ENCODE data around the gene CNTNAP2.

Gene CNTNAP2

DNA sequence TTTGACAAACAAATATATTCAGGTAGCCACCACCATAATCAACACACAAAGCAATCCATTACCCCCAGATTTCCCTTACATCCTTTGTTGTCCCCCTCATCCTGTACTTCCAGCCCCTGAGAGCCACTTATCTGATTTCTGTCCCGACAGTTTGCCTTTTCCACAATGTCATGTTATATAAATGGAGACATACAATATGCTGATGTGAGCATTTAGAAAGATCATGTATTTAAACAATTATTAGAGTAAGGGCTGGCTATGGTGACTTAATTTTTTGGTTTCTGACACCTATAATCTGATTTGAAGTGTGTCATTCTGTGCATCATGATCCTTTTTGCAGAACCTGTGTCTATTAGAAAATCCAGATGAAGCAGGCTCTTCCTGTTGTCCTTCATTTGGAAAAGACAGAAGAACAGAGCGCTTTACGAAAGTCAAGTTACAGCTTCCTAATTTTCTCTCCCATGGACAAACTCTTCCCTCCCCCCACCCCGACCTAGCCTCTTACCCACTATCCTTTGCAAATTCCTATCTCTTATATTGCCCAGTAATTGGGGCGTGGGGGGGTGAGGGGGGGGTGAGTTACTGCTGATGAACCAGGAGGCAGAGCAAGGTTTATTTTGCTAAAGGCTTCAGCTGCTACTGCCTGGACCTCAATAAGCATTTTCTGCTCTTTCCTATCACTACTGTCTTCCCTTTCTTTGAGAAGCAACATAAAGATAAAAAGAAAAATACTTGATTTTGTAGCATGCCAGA, 2221.6 kb downstream of the CNTNAP2 start:
- DNase-seq (ENCODE audit: low read depth in 2 of 2): no peak

DNA sequence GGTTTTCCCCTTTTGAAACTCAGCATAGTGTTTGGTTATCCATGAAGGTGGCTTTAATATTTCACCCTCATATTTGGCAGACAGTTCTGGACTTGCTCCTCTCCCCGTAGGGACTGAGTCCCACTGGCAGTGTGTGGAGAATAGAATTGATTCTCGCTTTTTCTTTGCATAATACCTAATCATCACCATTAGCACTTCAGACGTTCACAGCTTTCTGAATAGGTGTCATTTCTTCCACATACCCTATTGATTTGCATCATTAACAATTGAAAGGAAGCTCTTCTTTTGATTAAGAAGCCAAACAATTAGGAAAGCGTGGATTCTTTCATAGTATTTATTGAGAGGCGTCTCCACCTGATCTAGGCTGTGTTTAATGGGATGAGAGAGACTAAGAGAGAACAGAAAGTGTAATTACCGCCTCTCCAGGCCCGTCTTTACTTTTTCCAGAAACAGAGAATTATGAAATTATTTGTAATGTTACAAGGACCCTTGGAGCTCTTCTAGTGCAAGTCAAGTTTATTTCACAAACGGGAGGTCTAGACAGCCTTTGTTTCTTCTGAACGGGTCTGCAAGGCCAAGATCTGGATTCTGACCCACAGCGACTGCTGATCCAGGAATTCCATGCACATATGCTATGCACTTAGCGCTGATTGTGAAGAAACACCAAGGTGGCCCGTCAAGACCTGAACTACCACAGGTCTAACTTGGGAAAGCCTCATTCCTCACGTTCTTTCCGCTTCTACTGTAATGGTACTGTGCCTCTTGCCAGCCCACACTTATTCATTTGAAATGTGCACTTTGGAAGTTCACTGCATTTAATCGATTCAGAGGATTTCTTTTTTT, 2224.1 kb downstream of the CNTNAP2 start:
- DNase-seq (ENCODE audit: low read depth in 2 of 2): no peak

DNA sequence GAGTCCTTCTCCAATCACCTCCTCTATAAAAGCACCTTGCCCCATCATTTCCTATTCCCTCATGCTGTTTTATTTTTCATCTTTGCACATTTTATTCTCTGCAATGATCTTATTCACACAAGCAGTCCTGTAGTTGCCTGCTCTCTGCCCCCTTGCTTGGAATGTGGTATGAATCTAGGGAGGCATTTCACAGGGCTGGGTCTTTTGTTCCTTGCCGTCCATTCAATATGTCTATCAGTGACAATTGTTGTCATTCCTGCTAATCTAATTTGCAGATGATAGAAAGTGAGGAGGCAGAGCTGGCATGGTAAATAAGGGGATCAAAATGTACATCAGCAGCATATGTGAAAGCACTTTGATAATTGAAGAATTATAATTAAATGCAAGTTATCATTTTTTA, 2227.8 kb downstream of the CNTNAP2 start:
- DNase-seq (ENCODE audit: low read depth in 2 of 2): no peak

DNA sequence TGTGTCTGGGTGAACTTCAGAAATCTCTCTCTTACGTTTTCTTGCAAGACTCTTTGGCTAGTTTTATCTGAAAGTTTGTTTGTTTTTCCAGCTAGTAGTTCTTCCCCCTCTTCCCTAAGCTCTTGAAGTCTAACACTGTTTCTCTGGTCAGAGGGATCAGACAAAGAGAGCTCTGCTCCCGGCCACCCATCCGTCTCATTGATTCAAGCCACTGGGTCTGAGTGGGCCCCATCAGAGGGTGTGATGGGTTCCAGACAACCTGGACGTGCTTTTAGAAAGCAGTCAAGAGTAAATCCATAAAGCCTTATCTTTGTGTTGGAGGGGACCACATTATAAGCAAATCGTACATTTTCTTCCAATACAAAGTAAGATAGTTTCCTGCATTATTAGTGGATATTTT, 2231.4 kb downstream of the CNTNAP2 start:
- DNase-seq (ENCODE audit: low read depth in 2 of 2): no peak

DNA sequence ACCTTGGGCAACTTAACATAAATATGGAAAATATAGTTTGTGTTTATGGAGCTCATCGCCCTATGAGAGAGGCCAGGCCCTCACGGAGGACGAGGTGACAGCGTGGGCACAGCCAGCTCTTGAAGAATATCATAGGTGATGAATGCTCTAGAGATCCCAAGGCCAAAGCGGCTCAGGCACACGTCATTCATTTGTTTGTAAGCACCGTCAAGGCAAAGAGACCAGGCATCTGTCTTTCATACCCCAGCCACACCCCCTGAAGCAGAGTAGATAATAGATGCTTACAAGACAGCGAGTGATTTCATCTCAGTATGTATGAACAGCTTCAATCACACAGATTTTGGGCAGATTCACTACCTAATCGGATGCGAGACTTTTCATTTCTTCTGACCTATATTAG, 2231.9 kb downstream of the CNTNAP2 start:
- no peak for DNase-seq (ENCODE audit: low read depth in 2 of 2)

DNA sequence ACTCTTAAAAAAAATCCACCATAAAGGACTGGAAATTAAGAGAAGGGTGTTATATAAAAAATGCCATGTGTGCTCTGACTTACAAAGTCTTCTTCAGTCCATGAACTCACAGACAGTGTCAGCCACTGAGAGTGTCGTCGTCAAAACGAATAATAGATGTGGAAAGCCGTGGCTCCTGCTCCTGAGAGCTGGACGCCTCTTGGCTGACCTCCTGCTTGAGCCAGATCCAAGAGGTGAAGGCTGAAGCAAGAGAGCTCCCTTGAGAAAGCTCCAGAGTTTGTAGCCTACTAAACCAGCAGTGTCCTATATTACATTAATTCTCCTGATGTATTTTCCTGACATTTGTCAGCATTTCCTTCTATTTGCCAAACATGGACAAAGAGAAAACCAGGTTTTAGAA, 2239.7 kb downstream of the CNTNAP2 start:
- DNase-seq (ENCODE audit: low read depth in 2 of 2): no peak

DNA sequence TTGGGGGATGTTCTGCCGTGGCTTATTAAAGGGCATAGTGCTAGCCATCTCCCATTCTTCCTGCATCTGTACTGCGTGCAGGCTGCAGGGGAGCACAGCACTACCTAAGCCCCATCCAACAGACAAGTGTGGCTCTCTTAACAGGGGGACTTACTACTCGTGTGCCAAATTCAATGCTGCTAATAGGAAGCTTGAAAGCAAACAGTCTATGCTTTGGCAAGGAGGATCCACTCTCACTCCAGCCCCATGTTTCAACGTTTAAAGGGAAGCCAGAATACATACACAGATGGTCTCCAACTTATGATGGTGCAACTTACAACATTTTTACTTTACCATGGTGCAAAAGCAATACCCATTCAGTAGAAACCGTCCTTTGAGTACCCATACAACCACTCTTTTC, 2245.9 kb downstream of the CNTNAP2 start:
- DNase-seq (ENCODE audit: low read depth in 2 of 2): no peak

DNA sequence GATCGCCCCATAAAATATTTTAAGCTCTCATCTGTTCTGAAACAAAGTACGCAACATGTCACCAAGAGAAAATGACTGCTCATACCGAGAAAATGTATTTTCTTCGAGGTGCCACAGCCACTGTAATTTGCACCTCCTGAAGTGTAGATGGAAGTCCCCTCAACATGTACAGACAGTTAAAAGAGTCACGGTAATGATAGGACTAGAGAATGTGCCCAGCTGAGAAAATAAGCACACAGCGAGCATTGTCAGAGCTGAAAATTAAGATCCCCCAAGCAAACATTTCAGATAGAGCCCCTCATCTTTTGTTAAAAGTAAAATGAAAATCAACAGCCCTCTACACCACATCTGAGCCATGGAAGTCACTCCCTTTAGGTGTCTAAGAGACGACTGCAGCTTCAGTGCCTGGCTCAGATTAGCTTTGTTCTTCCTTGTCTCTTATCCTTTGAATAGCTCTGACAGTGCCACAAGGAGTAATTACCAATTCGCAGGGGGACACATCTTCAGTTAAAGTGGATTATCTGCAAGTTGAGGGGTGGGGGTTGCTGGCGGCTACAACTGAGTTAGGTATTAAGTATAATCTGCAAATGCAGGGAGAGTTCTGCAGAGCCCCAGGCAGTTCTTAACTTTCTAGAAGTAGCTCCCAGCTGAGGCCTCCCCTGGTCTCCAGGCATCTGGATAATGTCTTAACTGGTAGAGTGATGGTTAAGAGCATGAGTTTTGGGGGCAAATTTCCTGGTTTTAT, 2251.3 kb downstream of the CNTNAP2 start:
- DNase-seq (ENCODE audit: low read depth in 2 of 2): no peak

DNA sequence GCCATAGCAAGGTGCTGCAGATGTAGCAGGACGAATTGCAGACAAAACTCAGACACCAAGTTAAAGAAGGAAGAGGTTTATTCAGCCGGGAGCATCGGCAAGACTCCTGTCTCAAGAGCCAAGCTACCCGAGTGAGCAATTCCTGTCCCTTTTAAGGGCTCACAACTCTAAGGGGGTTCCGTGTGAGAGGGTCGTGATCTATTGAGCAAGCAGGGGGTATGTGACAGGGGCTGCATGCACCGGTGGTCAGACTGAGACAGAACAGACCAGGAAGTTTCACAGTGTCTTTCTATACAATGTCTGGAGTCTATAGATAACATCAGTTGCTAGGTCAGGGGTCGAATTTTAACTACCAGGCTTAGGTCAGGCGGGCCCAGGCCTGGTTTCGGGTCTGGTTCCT, 2252.0 kb downstream of the CNTNAP2 start:
- DNase-seq (ENCODE audit: low read depth in 2 of 2): no peak

DNA sequence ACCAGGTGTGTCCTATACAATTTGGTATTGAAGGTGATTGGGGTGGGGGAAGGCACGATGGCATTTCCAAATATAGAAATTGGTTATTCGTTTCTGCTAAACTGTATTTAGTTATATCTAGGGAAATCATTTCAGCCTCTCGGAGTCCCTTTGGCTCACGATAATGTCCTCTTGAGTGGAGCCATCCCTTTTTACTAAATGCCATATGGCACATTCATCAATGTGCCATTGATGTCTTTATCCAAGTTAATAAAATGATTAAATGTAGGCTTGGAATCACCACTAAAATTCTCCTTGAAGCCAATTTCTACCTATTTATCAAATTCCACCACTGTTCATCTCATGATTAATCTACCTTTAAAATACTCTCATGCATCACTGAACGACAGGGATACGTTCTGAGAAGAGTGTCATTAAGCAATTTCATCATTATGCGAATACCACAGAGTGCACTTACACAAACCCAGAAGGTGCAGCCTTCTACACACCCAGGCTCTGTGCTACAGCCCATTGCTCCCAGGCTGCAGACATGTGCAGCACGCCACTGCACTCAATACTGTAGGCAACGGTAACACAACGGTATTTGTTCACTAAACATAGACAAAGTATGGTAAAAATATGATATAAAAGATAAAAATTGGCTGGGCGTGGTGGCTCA, 2254.8 kb downstream of the CNTNAP2 start:
- no peak for DNase-seq (ENCODE audit: low read depth in 2 of 2)

DNA sequence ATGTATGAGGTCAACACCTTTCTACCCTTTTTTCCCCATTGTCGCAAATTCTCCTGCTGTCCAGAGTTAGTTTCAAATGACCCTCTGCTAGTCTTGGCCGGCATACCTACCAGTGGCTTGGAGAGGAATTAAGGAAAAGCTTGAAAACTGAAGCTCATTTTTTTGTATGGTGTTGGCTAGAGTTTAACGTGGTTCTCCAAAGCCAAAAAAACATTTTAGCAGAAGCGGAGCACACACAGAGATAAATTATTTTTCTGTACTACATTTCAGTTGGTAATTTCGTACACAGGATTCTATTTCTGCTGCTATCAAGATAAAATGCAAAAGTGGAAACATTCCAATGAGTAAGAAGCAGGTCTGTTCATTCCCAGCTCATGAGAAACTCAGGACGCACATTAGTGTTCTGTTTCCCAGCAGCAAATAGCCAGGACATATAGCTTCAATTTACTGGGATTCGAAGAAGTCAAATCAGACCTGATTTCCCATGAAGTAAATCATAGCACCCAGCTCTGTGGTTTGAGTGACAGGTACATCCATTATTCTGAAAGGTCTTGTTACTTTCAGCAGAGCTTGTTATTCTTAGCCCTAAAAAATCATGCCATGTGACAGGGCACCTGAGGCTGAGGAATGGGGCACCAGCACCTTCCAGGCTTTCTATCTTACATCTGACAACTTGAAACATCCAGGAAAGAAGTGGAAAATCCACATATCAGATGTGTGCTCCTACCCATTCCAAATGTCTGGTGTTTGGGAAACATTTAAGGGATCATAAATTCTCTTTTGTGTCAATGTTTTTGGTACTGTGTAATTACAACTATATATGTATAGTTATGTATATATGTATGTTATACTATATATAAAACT, 2258.0 kb downstream of the CNTNAP2 start:
- DNase-seq (ENCODE audit: low read depth in 2 of 2): no peak

DNA sequence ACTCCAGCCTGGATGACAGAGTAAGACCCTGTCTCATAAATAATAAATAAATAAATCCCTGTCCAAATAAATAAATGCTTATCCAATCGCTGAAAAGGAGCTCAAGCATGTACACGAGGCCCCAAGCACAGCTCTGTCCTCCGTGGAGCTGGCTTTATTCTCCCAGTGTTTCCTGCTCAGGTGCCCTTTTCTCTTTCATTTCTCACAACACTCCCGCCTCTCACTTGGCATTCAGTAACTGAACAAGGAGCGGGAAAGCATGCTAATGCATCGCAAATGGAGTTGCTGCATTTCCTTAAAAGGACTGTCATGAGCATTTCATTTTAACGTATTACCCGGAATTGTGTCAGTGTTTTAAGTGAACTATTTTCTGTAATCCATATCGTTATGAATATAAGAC, 2263.1 kb downstream of the CNTNAP2 start:
- no peak for DNase-seq (ENCODE audit: low read depth in 2 of 2)

DNA sequence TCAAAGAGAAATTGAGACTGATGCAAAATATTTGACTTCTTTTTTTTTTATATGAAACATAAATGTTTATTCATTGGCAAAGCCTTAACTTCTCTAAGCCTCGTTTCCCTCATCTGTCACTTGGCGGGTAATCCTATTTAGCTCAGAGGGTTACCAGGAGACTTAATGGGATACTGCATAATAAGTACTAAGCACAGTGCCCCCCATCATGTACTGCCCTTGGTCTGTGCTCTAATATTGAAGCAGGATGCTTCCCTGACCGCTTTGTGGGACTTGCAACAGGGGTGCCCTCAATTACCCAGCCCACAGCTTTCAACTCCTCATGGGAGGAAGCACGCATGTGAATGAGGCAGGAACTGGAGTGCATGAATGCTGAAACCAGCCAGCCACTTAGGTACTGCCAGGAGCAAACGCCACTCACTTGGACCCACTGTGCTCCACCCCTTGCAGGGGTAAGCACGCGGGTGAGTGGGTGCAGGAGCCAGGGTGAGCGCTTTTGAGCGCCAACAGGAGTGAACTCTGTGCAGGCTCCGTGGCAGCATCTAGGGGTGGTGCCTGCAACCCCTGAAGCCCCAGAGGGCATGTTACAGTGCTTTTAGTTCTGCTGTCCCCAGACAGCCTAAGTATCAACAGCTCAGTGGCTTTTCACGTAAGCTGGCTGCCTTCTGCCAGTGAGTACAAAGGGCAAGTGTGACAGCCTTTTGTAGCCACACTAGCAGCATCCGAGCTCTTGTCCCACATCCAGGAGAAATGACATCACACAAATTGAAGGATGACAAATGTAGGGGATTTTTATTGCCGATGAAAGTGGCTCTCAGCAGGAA, 2264.2 kb downstream of the CNTNAP2 start:
- no peak for DNase-seq (ENCODE audit: low read depth in 2 of 2)

DNA sequence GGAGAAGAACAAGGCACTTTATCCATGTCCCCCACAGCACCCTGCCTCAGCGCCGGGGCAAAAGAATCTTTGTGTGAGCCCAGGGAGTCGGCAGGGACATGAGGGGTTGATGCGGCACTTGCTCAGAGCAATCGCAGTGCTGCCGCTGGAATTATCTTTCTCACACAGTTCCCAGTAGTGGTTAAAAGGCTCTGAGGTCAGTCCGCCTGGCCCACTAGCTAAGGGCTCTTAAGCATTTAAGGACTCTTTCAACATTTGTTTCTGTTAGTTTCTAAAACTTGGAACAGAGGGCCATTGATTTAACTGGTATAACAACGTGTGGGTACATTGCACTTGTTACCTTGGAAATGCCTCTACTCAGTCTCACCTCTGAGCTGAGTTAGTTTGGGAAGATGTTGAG, 2266.0 kb downstream of the CNTNAP2 start:
- no peak for DNase-seq (ENCODE audit: low read depth in 2 of 2)

DNA sequence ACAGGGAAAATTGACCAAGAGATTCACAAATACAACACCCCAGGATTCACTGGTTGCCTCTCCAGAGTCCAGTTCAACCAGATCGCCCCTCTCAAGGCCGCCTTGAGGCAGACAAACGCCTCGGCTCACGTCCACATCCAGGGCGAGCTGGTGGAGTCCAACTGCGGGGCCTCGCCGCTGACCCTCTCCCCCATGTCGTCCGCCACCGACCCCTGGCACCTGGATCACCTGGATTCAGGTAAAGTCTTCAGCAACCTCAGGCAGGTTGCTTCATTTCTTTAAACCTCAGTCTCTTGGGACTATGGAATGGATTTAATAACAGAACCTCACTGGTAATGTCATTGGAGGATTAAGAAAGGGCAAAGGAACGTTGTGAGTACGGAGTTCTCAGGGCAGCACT, 2267.1 kb downstream of the CNTNAP2 start:
- DNase-seq (ENCODE audit: low read depth in 2 of 2): no peak

DNA sequence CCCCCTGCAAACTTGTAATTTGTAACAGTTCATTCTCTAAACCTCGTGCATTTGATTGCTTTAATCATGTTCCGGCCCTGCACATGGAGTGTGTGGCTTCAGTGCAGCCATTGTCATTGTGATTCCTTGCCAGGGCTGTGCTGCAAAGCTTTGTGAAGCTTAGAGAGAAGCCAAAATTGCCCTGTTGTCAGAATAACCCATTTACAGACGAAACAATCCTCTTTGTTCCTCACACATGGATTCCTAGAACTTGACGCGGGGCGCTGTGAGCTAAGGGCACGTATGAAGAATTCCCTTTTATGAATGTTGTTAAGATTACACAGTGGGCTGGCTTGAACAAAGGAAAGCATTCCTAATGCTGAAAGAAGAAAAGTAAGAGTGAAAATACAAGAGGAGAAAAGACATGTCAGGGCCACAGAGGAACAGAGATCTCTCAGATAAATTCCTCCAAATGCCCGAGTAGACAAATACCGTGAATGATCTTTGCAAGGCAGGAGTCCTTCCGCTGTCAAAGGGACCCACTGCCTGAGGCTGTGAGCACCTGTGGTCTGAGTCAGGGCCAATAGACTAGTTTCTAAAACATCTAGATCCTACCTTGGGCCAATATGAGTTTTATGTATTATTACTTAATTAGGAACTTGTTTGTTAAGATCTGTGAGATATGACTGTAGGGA, 2268.5 kb downstream of the CNTNAP2 start:
- no peak for DNase-seq (ENCODE audit: low read depth in 2 of 2)

DNA sequence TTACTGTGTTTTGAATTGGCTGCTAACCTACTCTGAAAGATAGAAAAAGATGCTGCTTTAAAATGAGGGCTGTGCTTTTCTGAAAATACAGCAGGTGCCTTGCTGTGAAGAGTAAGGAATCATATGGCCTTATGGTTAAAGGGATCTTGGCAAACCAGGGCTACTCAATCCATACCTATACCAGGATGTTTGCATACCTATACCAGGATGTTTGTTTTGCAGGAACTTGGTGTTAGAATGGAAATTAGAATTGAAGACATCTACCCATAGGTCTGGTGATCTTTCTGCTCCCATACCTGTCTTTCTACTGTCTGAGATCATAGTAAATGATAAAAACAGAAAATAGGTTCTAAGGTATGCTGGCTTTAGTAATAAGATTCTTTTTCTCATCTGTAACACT, 2273.8 kb downstream of the CNTNAP2 start:
- DNase-seq (ENCODE audit: low read depth in 2 of 2): no peak

DNA sequence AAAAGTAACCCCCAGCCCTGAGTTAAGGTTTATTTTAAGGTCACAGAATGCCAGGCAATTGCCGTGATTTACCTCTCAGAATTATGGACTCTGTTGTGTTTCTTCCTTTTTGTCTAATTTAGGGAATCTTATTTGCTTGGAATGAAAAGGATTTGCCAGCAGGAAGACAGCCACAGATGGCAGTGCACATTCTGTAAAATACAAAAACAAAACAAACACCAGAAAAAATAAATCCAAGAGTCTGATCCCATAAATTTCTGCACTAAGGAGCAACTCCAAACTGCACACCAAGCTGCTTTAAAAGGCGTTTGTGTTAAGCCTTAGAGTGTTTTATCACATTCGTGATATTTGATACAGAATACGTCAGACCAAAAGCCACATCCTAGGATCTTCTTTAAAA, 2275.0 kb downstream of the CNTNAP2 start:
- no peak for DNase-seq (ENCODE audit: low read depth in 2 of 2)

DNA sequence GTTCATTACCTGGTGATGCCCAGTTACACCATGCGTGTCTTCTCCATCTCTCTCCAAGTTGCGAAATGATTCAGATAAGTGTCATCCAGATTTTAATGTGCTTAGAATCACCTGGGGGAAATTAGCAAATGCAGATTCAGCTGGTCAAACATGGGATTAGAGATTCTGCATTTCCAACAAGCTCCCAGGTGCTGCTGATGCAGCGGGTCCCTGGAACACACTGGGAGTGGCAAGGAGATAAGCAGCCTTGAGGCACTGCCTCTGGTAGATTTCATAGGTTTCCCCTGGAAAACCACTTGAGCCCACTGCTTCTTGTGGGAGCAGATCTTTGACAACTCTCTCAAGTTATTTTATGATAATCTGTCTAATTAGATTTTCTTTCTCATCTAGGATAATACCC, 2278.0 kb downstream of the CNTNAP2 start:
- no peak for DNase-seq (ENCODE audit: low read depth in 2 of 2)

DNA sequence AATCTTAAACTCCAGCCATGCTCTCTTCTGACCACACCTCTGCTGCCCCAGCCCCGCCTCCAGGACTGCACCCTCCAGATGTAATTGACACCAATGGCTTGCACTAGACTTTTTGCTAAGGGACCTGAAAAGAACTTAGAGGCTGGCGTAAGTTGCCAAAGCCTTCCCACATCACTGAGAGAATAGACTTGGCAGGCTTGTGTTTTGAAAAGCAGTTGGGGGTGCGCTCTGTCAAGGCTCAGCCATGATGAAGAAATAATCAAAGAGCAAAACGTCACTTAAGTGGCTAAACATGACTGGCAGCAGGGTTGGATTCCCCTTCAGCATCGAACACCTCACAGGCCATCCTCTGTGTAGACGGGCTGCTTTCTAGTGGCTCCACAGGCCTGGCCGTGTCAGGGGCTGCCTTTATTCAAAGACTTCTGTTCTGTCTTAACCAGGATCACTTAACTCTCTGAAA, 2278.8 kb downstream of the CNTNAP2 start:
- no peak for DNase-seq (ENCODE audit: low read depth in 2 of 2)

Measured in stimulated activated CD4-positive, alpha-beta T cell treated with anti-CD3 and anti-CD28 coated beads, Interleukin-1b, Interleukin-23, amount 100 ng/mL, for 1 hour (primary cell).